Activated naive CD4-positive, alpha-beta T cell (primary cell): ENCODE data around the gene DENND2C.
"Not testable (repeated sequence)": the region's sequence is repeated elsewhere in the genome, so short reads cannot be mapped to it uniquely, and the experiment has no call there.

Experiments
- DNase-seq, 4 experiments: peaks; one replicate each; lab custom pipeline; 2025; lab: John Stamatoyannopoulos, UW

DENND2C gene

GRCh38 chr1:114597949-114598348 lies 71.9 kb downstream of the DENND2C start:
- no peak for DNase-seq

- no peak for DNase-seq
Measured at GRCh38 chr1:114595602-114596001, 74.2 kb downstream of the DENND2C start.

- DNase-seq = no peak
Measured at GRCh38 chr1:114594046-114594445, 75.8 kb downstream of the DENND2C start.

- DNase-seq = no peak
Measured at GRCh38 chr1:114589122-114589521, 80.7 kb downstream of the DENND2C start.

GRCh38 chr1:114588196-114588689 lies 81.6 kb downstream of the DENND2C start:
- DNase-seq = no peak

GRCh38 chr1:114587203-114587991 lies 82.5 kb downstream of the DENND2C start:
- DNase-seq = no peak

GRCh38 chr1:114586513-114587047 lies 83.3 kb downstream of the DENND2C start:
- no peak for DNase-seq

- DNase-seq = no peak
Measured at GRCh38 chr1:114585231-114585630, 84.6 kb downstream of the DENND2C start.

- peak; percentile 71 to 88 (median 78) for DNase-seq
Measured at GRCh38 chr1:114581335-114582287, 88.2 kb downstream of the DENND2C start, which contains the start of gene BCAS2. Gene BCAS2, minus strand, starts transcription at chr1:114581615. Its CDS starts 24 bp downstream, at chr1:114581591.

- no peak for DNase-seq
Measured at GRCh38 chr1:114574365-114574764, 95.5 kb downstream of the DENND2C start.

- DNase-seq = no peak
Measured at GRCh38 chr1:114564141-114564540, 105.7 kb downstream of the DENND2C start.

GRCh38 chr1:114562978-114563510 lies 106.8 kb downstream of the DENND2C start:
- not testable (repeated sequence) for DNase-seq

GRCh38 chr1:114561333-114561732 lies 108.5 kb downstream of the DENND2C start:
- no peak for DNase-seq

GRCh38 chr1:114559356-114559755 lies 110.5 kb downstream of the DENND2C start:
- no peak for DNase-seq

GRCh38 chr1:114558544-114558943 lies 111.3 kb downstream of the DENND2C start:
- no peak for DNase-seq

- DNase-seq = no peak
Measured at GRCh38 chr1:114554577-114554976, 115.3 kb downstream of the DENND2C start.

- no peak for DNase-seq
Measured at GRCh38 chr1:114552106-114552639, 117.7 kb downstream of the DENND2C start.

GRCh38 chr1:114551400-114551799 lies 118.4 kb downstream of the DENND2C start:
- DNase-seq = no peak

GRCh38 chr1:114550336-114550735 lies 119.5 kb downstream of the DENND2C start:
- no peak for DNase-seq

GRCh38 chr1:114549137-114549536 lies 120.7 kb downstream of the DENND2C start:
- no peak for DNase-seq

GRCh38 chr1:114547076-114547475 lies 122.8 kb downstream of the DENND2C start:
- no peak for DNase-seq

- no peak for DNase-seq
Measured at GRCh38 chr1:114545796-114546195, 124.1 kb downstream of the DENND2C start.
